ENCODE data around the gene TPPP. TPM values are rescaled to one million over a fixed set of nuclear protein-coding genes. Genes with fewer than 3 reads are reported as not detected.

TPPP gene
- polyA plus RNA-seq, 2 of the 4 experiments (the other 2 are of a cell fraction): 1.0 to 1.4 TPM

- TF ChIP-seq FOXS1 (CRISPR knock-in tag; IDR thresholded peaks at IDR 0.05): no peak
- TF ChIP-seq PHF8 (IDR thresholded peaks at IDR 0.05; ENCODE audit: borderline replicate concordance, low read depth): no peak
- TF ChIP-seq CTCF (IDR thresholded peaks at IDR 0.05): no peak
- TF ChIP-seq NPAS2 (CRISPR knock-in tag; IDR thresholded peaks at IDR 0.05; ENCODE audit: borderline replicate concordance): no peak
Observed at GRCh38 chr5:624951-625230, 68.3 kb downstream of the TPPP start (continued).

GRCh38 chr5:624118-624950 is 68.8 kb downstream of the TPPP start:
- no peak for DNase-seq (ENCODE audit: low read depth in 1 of 2, low spot score in 1 of 2)
- ChIA-PET CTCF (no interaction called here), POLR2A (no interaction called here)
- Histone ChIP-seq H3K4me2 (no peak overlapping the region), H3K27ac (no peak overlapping the region), H3K4me3 (no peak overlapping the region), H3K4me1 (no peaks in the 10 kb centered on the region), H3K9me3 (no peaks in the 10 kb centered on the region)
- TF ChIP-seq PHF8 (IDR thresholded peaks at IDR 0.05; ENCODE audit: borderline replicate concordance, low read depth): no peak
- no peak for TF ChIP-seq MYC (IDR thresholded peaks at IDR 0.05; ENCODE audit: borderline replicate concordance, low read length)
- TF ChIP-seq MAFK (IDR thresholded peaks at IDR 0.05; ENCODE audit: partially characterized antibody): no peak
- TF ChIP-seq ZC3H11A (IDR thresholded peaks at IDR 0.05): no peak
- TF ChIP-seq POLR2A (IDR thresholded peaks at IDR 0.05; ENCODE audit: low read length): no peak
- no peak for TF ChIP-seq ZNF302 (CRISPR knock-in tag; IDR thresholded peaks at IDR 0.05)
- no peak; a peak in 2 of 6 replicates for ATAC-seq
- FAIRE-seq: no peak
- whole genome bisulfite sequencing (ENCODE audit: missing lambda C conversion rate): 93% methylated on average over 30 of the region's 38 CpGs

DNA sequence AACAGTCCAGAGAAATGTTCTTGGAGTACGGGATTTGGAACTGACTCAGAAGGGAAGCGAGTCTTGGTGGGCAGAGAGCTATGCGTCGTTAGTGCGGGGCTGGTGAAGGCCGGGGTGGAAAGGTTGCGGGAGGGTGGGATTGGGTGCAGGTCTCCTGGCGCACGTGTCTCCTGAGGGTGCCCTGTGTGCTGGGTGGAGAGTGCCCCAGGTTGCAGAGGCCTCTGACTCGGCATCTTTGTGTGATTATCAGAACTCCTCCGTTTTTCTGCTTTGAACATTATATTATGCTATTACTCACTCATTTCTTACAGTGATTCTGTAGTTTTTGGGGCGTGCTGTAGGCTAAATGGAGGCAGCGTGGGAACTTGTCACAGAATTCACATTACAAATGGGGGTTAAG is 69.6 kb downstream of the TPPP start:
- TF ChIP-seq, protein P1, sequence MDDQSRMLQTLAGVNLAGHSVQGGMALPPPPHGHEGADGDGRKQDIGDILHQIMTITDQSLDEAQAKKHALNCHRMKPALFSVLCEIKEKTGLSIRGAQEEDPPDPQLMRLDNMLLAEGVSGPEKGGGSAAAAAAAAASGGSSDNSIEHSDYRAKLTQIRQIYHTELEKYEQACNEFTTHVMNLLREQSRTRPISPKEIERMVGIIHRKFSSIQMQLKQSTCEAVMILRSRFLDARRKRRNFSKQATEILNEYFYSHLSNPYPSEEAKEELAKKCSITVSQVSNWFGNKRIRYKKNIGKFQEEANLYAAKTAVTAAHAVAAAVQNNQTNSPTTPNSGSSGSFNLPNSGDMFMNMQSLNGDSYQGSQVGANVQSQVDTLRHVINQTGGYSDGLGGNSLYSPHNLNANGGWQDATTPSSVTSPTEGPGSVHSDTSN (IDR thresholded peaks at IDR 0.05): no peak
- TF ChIP-seq E2F6 (IDR thresholded peaks at IDR 0.05; ENCODE audit: borderline replicate concordance, low read depth): no peak
- TF ChIP-seq, protein P2, sequence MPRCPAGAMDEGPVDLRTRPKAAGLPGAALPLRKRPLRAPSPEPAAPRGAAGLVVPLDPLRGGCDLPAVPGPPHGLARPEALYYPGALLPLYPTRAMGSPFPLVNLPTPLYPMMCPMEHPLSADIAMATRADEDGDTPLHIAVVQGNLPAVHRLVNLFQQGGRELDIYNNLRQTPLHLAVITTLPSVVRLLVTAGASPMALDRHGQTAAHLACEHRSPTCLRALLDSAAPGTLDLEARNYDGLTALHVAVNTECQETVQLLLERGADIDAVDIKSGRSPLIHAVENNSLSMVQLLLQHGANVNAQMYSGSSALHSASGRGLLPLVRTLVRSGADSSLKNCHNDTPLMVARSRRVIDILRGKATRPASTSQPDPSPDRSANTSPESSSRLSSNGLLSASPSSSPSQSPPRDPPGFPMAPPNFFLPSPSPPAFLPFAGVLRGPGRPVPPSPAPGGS (IDR thresholded peaks at IDR 0.05): no peak
- TF ChIP-seq ELK1 (IDR thresholded peaks at IDR 0.05; ENCODE audit: low read depth, low read length): no peak
- TF ChIP-seq POLR2A (IDR thresholded peaks at IDR 0.05; ENCODE audit: low read length): no peak
- TF ChIP-seq, protein P3, sequence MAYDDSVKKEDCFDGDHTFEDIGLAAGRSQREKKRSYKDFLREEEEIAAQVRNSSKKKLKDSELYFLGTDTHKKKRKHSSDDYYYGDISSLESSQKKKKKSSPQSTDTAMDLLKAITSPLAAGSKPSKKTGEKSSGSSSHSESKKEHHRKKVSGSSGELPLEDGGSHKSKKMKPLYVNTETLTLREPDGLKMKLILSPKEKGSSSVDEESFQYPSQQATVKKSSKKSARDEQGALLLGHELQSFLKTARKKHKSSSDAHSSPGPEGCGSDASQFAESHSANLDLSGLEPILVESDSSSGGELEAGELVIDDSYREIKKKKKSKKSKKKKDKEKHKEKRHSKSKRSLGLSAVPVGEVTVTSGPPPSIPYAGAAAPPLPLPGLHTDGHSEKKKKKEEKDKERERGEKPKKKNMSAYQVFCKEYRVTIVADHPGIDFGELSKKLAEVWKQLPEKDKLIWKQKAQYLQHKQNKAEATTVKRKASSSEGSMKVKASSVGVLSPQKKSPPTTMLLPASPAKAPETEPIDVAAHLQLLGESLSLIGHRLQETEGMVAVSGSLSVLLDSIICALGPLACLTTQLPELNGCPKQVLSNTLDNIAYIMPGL (CRISPR knock-in tag; IDR thresholded peaks at IDR 0.05; ENCODE audit: borderline replicate concordance): no peak
- no peak for TF ChIP-seq USF2 (IDR thresholded peaks at IDR 0.05)
- TF ChIP-seq HEYL (CRISPR knock-in tag; IDR thresholded peaks at IDR 0.05): no peak
- TF ChIP-seq FOSB (CRISPR knock-in tag; IDR thresholded peaks at IDR 0.05): no peak
- TF ChIP-seq TP53 (CRISPR knock-in tag; IDR thresholded peaks at IDR 0.05): no peak
- TF ChIP-seq HDAC2 (IDR thresholded peaks at IDR 0.05): no peak
- no peak for TF ChIP-seq EP300 (IDR thresholded peaks at IDR 0.05)
- no peak for TF ChIP-seq HOXB5 (CRISPR knock-in tag; IDR thresholded peaks at IDR 0.05)
- TF ChIP-seq BHLHE40 (IDR thresholded peaks at IDR 0.05; ENCODE audit: low read depth, low read length): no peak
- TF ChIP-seq PHF8 (IDR thresholded peaks at IDR 0.05; ENCODE audit: borderline replicate concordance, low read depth): no peak
- no peak for TF ChIP-seq HOXA7 (CRISPR knock-in tag; IDR thresholded peaks at IDR 0.05)
- TF ChIP-seq NR3C1 (IDR thresholded peaks at IDR 0.05): no peak
- TF ChIP-seq RARB (CRISPR knock-in tag; IDR thresholded peaks at IDR 0.05): no peak
- TF ChIP-seq RAD21 (conservative IDR thresholded peaks at IDR 0.05 in 1 of 2, IDR thresholded peaks at IDR 0.05 in 1 of 2): no peak
- no peak for TF ChIP-seq MAZ (IDR thresholded peaks at IDR 0.05; ENCODE audit: borderline replicate concordance, low read depth, low read length)
- FAIRE-seq (no peak), DNase-seq (ENCODE audit: low read depth in 1 of 2, low spot score in 1 of 2) (no peak), ATAC-seq (no peak)
- H3K4me1 ChIP-seq: no peaks in the 10 kb centered on the region
- POLR2A ChIA-PET: no interaction called here
- WGBS (ENCODE audit: missing lambda C conversion rate): 96% methylated on average over 13 of the region's 13 CpGs
- CTCF ChIA-PET: no interaction called here
- no peak overlapping the region for H3K4me3 ChIP-seq
- H3K9me3 ChIP-seq: no peaks in the 10 kb centered on the region
- no peak overlapping the region for H3K27ac ChIP-seq
- H3K4me2 ChIP-seq: no peak overlapping the region
